Superior temporal gyrus (tissue), 1 donor: ENCODE data around the gene TUBE1.
A peak's percentile ranks its signal among the peaks of the same experiment; 100 is the strongest.

Experiments used
- DNase-seq: peaks from one replicate; pipeline ENCODE4 v3.0.0-alpha.2; 2016; ENCODE audit errors: extremely low spot score

The TUBE1 gene

DNA sequence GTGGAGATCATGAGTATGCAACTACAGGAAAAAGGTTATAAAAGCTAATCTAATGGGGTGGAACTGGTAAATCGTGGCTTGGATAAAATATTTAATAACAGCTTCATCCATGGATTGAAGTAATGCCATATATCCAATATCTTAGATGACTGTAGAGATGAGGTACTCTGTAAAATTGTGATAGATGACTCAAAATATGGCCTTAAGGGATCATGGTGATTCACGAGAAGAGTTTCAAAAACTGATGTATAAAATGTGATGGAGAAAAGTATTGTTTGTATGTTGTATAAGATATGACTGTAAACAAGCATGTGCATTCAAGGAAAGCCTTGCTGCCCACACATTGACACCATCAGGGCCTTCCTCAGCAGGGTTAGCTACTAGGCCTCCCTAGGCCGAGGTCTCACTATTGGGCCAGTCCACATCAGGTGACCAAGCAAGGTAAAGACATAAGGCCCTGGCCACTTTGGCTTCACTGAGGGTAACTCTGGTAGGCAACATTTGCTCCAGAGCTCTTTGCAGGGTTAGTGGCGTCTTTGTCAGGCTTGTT lies 51.1 kb downstream of the TUBE1 start:
- DNase-seq, result no peak

DNA sequence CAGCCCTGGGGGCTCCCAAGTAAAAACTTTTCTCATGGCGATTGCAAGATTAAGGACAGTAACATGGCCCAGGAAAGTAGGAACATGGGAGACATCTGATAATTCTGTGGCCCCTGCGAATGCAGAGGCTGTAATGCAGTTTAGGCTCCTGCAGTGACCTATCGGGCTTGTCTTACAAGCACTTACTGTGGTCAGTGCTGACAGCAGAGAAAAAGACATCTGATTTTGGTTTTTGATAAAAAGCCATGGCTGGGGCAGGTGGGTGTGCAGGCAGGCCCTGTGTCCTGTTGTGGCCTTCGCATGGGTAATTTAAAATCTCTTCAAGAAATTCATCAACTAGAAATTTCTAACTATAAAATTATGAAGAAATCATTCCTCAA lies 52.7 kb downstream of the TUBE1 start:
- no peak for DNase-seq

GRCh38 chr6:112033791-112034615 lies 53.3 kb downstream of the TUBE1 start:
- DNase-seq, result peak; percentile 65

DNA sequence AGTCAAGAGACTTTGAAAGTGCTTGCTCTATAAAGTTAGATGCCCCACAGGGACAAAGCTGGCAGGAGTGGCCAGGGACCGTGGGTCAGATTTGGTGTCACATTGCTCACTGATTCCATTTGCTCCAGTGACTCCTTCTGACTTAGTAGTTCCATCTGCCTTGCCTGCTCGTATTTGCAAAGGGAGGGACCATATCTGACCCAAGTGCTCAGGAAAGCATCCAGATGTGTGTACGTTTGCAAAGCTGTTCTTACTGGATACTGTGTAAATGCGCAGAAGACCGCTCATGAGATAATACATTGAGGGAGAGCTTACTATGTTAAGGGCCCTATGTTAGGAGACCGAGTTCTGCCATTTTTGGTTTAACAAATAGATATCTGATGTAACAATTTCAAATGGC lies 54.6 kb downstream of the TUBE1 start:
- no peak for DNase-seq

DNA sequence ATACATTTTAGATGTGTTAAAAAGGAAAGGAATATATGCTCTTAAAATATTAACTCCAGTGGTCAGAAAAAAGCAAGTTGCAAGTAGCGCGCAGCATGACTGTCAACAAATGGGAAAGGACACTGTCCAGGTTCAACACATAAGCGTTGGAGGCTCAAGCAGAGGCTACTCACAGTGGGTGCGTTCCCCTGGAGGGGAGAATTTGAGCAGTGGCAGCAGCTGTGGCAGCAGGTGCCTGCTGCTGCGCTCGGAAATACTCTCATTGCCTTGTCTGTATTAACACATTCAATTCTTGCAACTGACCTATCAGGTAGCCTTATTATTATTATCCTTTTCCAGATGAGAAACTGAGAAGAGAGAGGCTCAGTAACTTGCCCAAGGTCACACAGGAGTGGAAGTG lies 55.3 kb downstream of the TUBE1 start:
- DNase-seq, result no peak

- no peak for DNase-seq
Measured at GRCh38 chr6:112030961-112031660, 56.2 kb downstream of the TUBE1 start.

DNA sequence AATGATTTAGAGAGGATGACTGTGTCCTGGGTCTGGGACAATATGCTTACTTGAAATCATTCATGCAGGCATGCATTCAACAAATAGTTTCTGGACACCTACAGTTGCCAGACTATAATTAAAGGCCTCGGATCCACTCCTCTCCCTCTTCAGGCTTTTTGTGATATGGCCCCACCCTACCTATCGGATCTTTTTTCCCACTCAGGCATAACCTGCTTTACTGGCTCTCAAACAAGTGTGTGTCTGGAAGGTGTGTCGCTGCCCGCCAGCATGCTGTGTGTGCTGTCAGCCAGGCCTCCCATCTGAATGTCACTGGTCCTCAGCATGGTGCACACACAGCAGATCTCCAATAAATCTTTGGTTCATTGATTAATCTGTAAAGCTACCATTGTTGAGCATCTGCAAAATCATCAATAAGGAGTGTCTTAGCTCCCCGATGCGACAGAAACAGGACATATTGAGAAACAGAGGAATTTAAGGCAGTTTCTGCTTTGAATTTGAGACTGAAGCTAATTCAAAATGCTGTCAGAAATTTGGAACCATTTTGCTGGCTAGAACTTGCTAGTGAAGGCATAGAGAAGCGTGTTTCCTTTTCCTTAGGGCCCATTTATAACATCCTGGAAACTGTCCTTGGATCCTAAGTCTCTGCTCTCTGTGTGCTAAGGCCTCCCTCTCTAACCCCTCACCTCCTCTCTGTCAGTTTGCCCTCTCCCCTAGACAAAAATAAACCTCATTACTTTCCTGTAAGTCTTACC lies 56.9 kb downstream of the TUBE1 start:
- no peak for DNase-seq

- peak; percentile 71 for DNase-seq
Measured at GRCh38 chr6:112029045-112029822, 58.0 kb downstream of the TUBE1 start.

DNA sequence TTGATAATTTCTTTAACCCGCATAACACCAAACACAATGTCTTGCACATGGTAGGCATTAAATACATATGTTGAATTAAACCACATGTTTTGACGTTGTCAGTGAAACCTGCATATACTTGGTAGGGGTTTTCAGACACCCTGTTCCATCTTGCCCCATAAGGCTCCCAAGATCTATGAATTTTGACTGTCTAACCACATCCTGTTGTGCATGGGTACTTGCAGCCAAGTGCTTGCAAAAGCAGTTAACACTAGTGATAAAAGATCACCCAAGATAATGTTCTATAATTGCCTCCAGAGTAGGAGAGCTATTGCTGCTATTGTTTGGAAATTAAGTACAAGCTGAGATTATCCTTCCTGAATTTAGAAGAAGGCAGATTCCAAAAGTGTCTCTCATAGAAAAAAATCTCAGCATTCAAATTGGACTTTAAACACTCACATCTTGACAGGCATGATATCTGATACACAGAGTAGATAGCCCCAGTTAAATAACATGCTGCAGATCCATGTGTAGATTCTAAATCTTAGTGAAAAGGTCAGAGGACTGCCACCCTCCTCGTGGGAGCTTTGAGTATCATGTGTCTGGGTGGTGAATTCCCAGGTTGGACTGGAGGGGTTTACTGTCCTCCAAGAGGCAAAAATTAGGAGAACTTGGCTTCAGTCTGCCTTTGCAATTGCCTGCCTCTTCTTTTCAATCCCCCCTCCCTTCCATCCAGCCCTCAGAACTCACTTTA lies 59.2 kb downstream of the TUBE1 start:
- no peak for DNase-seq

- DNase-seq, result no peak
Measured at GRCh38 chr6:112026933-112027332, 60.3 kb downstream of the TUBE1 start.

GRCh38 chr6:112024464-112024863 lies 62.8 kb downstream of the TUBE1 start:
- DNase-seq, result no peak

DNA sequence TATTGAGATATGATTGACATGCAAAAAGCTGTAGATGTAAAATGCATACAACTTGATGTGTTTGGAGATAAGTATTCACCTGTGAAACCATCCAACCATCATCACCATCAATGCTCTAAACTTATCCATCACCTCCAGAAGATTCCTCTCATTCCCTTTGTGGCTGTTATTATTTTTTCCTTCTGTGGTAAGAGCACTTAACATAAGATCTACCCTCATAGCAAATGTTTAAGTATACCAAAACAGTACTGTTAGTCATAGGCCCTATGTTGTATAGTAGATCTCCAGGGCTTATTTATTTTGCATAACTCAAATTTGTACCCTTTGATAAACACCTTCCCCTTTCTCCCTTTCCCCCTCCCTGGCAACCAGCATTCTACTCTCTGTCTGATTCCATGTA lies 64.5 kb downstream of the TUBE1 start:
- DNase-seq, result no peak

DNA sequence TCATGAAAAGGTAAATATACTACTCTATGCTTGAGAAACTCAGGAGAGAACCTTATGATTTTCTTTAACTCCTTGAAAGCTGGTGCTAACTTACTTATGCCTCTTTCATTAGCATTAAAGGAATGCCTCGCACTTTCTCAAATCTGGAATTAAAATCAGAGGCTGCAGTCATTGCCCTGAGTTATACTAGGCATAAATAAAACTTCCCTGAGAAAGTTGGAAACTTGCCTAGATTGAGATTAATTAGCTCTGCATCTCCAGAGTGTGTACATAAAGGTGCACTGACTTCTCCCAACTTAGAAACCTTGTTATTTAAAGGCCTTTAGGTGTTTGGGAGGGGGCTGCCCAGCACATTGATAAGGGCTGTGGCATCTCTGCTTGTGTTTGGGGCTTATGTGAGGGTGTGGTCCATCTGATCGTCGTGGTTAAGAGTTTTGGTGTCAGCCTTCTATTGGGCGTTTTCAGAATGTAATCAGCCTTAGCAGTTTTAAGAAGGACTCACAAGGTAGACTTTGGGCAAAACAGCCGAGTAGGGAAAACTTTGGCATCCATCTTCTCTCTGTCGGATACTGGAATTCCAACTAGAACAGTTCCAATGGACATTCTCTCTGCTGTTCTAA lies 65.5 kb downstream of the TUBE1 start:
- DNase-seq, result no peak
